Activated naive CD4-positive, alpha-beta T cell treated with anti-CD3 and anti-CD28 coated beads, Interleukin-2, amount 10 ng/mL, durations not matched to agents 7 days and 5 days (primary cell): ENCODE data around the gene RNF213.

ENCODE experiments used
- CTCF ChIA-PET: fragments of 350-600 bp; sonication (Branson Sonifier 250); formaldehyde crosslinking; loops from one replicate; lab custom pipeline; 2021; ENCODE audit warnings: antibody characterized with exemption; lab: Charles Lee
- DNase-seq: peaks from one replicate; pipeline ENCODE4 v3.0.0-alpha.2; 2020
- H3K27ac Mint-ChIP-seq: one replicate; pipeline ENCODE4 v1.8.0; 2021; ENCODE audit warnings: mild to moderate bottlenecking, moderate library complexity, mixed read lengths
- H3K27me3 Mint-ChIP-seq: one replicate; pipeline ENCODE4 v1.8.0; 2021; ENCODE audit warnings: mild to moderate bottlenecking, mixed read lengths
- H3K36me3 Mint-ChIP-seq: one replicate; pipeline ENCODE4 v1.8.0; 2021; ENCODE audit warnings: mixed read lengths
- H3K4me1 Mint-ChIP-seq: one replicate; pipeline ENCODE4 v1.8.0; 2021; ENCODE audit warnings: mixed read lengths
- H3K4me3 Mint-ChIP-seq: one replicate; pipeline ENCODE4 v1.8.0; 2021; ENCODE audit warnings: mild to moderate bottlenecking, moderate library complexity, mixed read lengths
- H3K9me3 Mint-ChIP-seq: one replicate; pipeline ENCODE4 v1.8.0; 2021; ENCODE audit warnings: mixed read lengths

The RNF213 gene

DNA sequence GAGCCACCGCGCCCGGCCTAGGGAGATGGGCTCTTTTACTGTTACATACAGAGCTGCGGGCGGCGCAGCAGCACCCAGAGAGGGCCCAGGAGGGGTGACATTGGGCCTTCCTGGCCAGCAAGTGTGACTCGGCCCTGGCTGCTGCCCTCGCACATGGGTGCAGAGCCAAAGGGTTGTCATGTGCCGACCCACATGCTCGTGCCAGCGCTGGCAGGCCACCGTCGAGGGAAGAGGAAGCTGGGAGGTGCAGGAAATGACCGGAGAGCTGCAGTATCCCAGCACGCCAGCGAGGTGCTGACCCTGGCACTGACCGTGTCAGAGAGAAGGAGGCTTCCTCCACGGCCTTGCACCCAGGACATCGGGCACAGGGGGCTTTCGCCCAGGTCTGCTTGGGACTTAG is 162.3 kb downstream of the RNF213 start:
- Mint-ChIP-seq H3K4me3 (no peak overlapping the region), H3K9me3 (no peaks in the 10 kb centered on the region), H3K27ac (no peak overlapping the region), H3K4me1 (peaks cover 21% of the 10 kb centered on the region), H3K36me3 (peaks cover 3% of the 10 kb centered on the region), H3K27me3 (peaks cover 21% of the 10 kb centered on the region)
- no peak for DNase-seq
- CTCF ChIA-PET: interaction anchor here (1.3 to 2.0 kb wide), 2 partner anchors 155 to 477 kb away, joined by 3 to 5 read pairs; no protein-coding TSS in a partner anchor

DNA sequence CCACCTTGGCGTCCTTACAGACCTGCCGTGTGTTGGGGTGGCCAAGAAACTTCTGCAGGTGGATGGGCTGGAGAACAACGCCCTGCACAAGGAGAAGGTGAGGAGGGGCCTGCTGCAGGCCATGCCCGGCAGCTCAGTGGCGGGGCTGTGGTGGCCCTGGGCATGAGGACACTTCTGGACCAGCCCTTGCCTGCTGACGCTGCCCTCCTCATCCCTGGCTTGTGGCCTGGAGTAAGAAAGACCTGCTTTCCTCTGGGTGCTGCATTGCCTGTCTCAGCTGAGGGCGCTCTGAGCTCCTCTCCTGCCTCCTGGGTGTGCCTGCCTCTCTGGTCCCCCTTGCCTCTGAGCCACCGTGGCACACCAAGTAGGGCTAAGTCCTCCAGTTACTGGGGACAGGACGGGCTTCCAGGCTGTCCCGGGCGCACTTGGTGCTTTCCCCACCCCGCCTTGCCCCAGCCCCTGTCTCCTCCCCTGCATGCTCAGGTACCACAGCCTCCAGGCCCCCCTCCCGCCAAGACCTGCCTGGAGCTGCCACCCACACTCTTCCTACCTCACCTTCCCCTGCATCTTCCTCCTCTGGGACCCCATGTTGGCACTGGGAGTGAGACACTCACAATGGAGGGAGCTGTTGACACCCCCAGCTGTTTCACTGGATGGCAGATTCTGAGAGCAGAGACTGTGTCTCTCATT is 163.0 kb downstream of the RNF213 start:
- H3K4me1 Mint-ChIP-seq: peaks cover 21% of the 10 kb centered on the region
- peaks cover 21% of the 10 kb centered on the region for H3K27me3 Mint-ChIP-seq
- H3K36me3 Mint-ChIP-seq: peaks cover 3% of the 10 kb centered on the region
- CTCF ChIA-PET: interaction anchor here (1.1 to 2.0 kb wide), 3 partner anchors 17 to 476 kb away, joined by 3 to 5 read pairs (median 3); no protein-coding TSS in a partner anchor
- DNase-seq: no peak
- no peaks in the 10 kb centered on the region for H3K9me3 Mint-ChIP-seq
- no peak overlapping the region for H3K4me3 Mint-ChIP-seq
- peak overlapping the region; percentile 45 for H3K27ac Mint-ChIP-seq

DNA sequence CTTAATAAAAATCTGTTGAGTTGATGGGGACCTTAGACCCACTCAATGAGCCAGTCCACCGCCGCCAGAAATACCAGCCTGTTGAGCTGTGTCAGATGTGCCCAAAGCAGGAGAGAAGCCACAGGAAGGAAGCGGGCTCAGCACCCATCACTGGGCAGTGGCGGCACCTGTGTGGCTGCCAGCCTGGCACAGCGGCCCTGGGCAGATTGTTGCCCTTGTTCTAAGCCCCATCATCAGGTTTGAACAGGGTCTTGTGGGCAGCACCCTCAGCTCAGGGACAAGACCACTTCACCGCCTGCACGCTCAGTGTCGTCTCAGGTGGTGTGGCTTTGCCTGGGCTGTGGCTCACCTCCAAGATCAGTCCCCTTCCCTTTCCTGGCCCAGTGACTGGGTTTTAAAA is 163.6 kb downstream of the RNF213 start:
- CTCF ChIA-PET: interaction anchor here (1.1 to 2.0 kb wide), 3 partner anchors 16 to 475 kb away, joined by 3 to 5 read pairs (median 3); no protein-coding TSS in a partner anchor
- no peak overlapping the region for H3K4me3 Mint-ChIP-seq
- H3K27ac Mint-ChIP-seq: no peak overlapping the region

DNA sequence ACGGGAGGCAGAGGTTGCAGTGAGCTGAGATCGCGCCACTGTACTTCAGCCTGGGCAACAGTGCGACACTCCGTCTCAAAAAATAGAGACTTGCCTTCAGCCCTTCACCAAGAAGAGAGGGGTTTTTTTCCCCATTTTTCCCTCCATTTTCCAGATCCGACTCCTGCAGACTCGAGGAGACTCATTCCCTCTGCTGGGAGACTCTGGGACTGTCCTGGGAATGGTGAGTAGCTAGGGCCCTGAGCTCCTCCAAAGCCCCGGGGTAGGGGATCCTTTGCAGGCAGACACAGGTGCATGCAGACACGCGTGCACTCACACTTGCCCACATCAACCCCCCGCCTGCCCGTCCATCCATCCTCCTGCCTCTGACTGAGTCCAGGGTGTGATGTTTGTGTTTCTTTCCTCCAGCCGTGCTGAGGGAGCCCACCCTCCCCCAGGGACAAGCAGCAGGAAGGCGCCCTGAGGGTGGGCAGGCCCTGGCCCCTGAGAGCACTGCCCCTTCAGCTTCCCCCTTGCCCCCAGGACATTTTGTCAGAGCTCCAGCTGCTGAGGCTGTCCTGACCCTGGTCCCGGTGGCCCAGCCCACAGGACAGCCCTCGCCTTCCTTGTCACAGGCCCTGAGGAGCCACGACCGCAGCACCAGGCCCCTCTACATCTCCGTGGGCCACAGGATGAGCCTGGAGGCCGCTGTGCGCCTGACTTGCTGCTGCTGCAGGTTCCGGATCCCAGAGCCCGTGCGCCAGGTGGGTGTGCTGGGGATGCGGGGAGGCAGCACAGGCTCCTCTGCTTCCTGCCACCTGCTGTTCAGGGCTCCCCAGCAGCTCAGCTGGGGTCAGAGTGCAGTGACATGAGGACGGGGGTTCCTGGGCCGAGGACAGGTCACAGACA is 164.5 kb downstream of the RNF213 start:
- CTCF ChIA-PET: interaction anchor here (0.7 to 3.5 kb wide), 9 partner anchors 13 to 559 kb away, joined by 3 to 33 read pairs (median 4); no protein-coding TSS in a partner anchor
- H3K9me3 Mint-ChIP-seq: no peaks in the 10 kb centered on the region
- no peak overlapping the region for H3K27ac Mint-ChIP-seq
- no peaks in the 10 kb centered on the region for H3K36me3 Mint-ChIP-seq
- peaks cover 21% of the 10 kb centered on the region for H3K27me3 Mint-ChIP-seq
- no peak for DNase-seq
- no peak overlapping the region for H3K4me3 Mint-ChIP-seq
- peaks cover 21% of the 10 kb centered on the region for H3K4me1 Mint-ChIP-seq

More for the DNA sequence above, 163.6 kb downstream of the RNF213 start:
- Mint-ChIP-seq H3K36me3 (peaks cover 3% of the 10 kb centered on the region), H3K4me1 (peaks cover 21% of the 10 kb centered on the region), H3K27me3 (peaks cover 21% of the 10 kb centered on the region), H3K9me3 (no peaks in the 10 kb centered on the region)
- no peak for DNase-seq

DNA sequence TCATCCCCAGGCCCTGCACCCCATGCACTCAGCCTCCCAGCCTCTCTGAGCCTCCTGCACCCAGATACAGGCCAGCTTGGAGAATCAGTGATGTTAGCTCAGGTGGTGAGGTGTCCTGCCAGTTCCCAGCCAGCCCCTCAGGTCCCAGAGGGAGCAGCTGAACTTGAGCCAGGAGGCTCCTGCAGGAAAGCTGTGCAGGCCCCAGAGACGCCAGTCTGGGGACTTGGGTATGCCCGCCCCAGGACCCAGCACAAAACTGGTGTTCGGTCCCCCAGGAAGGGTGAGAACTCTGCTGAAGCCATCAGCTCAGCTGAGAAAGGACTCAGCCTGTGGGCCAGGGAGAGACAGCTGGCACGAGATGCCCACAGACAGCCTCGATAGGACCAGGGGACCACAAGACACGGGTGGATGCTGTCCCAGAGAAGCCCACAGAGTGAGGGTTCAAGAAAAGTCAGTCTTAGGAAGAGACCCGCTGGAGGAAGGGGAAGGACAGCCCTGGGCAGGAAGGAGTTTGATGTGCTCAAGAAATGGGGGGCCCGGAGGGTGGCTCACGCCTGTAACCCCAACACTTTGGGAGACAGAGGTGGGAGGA is 165.3 kb downstream of the RNF213 start:
- H3K27ac Mint-ChIP-seq: no peak overlapping the region
- no peaks in the 10 kb centered on the region for H3K9me3 Mint-ChIP-seq
- H3K27me3 Mint-ChIP-seq: peaks cover 21% of the 10 kb centered on the region
- H3K36me3 Mint-ChIP-seq: no peaks in the 10 kb centered on the region
- no peak overlapping the region for H3K4me3 Mint-ChIP-seq
- DNase-seq: no peak
- CTCF ChIA-PET: interaction anchor here (1.0 to 3.5 kb wide), 7 partner anchors 12 to 559 kb away, joined by 3 to 33 read pairs (median 5); no protein-coding TSS in a partner anchor
- H3K4me1 Mint-ChIP-seq: peaks cover 21% of the 10 kb centered on the region

DNA sequence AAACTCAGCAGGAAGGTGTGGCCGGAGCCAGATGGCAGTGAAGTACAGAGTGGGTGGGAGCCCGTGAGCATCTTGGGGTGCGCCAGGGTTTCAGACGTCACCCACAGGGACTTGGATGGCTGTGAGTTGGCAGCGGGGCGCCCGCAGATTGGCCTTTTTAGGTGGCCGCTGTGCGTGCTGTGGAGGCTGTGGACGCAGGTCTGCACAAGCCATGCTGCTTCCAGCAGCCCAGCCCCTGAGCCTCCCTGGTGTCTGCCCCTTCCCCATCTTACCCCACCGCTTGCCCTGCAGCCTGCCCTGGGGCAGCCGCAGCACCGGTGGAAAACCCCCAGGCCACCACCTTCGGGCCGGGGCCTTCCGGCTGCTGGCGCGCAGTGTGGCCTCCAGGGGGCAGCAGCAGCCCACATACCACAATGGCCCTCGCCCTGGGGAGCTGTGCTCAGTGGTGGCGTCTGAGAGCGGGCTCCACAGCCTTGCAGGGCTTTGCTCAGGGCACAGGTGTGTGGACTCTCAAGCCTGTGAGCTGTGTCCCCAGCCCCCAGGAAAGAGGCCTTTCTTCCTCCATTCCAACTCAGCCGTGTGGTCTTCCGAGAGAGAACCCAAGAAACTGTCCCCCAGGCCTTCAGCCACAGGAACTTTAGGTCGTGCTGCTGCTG is 166.1 kb downstream of the RNF213 start:
- Mint-ChIP-seq H3K9me3 (no peaks in the 10 kb centered on the region), H3K27me3 (peaks cover 21% of the 10 kb centered on the region), H3K4me1 (peaks cover 21% of the 10 kb centered on the region), H3K36me3 (no peaks in the 10 kb centered on the region), H3K4me3 (no peak overlapping the region), H3K27ac (no peak overlapping the region)
- DNase-seq: peak; percentile 90
- CTCF ChIA-PET: interaction anchor here (0.6 to 3.5 kb wide), 23 partner anchors 11 to 675 kb away, joined by 3 to 42 read pairs (median 4); no protein-coding TSS in a partner anchor

DNA sequence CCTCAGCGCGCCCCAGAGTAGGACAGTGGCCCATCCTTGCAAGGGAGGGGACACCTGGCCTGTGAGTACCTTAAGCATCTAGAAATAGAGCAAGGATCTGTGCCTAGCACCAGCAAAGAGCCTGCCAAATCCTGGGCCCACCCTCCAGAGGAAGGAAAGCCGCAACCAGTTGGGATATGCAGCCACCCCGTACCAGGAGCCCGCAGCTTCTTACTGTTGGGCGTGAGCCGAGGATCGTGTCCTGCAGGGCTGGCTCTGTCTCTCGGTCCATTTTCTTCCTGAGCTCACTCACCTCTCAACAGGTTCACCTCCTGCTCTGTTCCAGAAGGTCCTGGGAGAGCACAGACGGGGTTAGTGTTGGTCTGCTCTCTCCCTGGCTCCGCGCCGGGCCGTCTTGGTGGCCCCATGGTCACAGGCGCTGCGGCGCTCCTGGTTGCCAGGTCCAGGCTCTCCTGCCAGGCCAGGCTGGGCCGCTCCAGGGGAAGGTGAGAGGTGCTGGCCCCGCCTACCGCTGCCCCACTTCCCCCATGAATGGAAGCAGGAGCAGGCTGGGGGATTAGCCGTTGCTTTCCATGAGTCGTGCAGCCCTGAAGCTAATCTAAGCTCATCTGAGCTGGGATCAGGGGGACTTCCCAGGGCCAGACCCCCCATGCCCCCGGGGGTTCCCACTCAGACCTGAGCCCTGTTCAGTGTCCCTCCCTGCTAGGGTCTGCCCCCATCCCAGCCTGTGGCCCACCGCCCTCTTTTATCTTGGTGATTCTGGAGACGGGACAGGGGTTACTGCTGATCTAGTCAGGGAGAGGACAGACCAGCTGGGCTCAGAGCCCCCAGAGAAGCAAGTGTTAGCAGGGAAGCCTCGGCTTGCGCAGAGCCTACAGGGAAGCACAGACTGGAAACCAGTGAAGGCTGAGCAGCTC is 167.0 kb downstream of the RNF213 start:
- Mint-ChIP-seq H3K4me3 (no peak overlapping the region), H3K9me3 (no peaks in the 10 kb centered on the region), H3K4me1 (peaks cover 21% of the 10 kb centered on the region), H3K27ac (no peak overlapping the region), H3K27me3 (peaks cover 21% of the 10 kb centered on the region), H3K36me3 (no peaks in the 10 kb centered on the region)
- CTCF ChIA-PET: interaction anchor here (0.6 to 3.5 kb wide), 26 partner anchors 12 to 674 kb away, joined by 3 to 42 read pairs (median 4); partner anchors contain the start of gene GAA
- DNase-seq: no peak

DNA sequence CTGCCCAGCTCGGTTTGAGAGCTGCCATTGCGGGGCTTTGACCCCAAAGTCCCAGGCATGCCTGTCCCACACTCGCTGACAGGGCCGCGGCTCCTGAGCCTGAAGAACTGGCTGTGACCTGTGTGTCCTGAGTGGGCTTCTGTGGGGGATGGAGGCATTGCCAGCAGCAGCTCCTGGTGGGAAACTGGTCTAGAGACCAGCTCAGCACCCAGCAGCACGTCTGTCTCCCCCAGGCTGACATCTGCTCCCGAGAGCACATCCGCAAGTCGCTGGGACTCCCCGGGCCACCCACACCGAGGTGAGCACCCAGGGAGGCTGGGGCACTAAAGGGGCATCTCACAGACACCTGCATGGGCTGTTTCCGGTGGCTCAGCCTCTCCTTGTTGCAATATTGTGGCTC is 167.7 kb downstream of the RNF213 start:
- Mint-ChIP-seq H3K4me3 (no peak overlapping the region), H3K36me3 (no peaks in the 10 kb centered on the region), H3K4me1 (peaks cover 21% of the 10 kb centered on the region), H3K9me3 (no peaks in the 10 kb centered on the region), H3K27me3 (peaks cover 21% of the 10 kb centered on the region), H3K27ac (no peak overlapping the region)
- no peak for DNase-seq
- CTCF ChIA-PET: interaction anchor here (1.1 to 3.5 kb wide), 10 partner anchors 15 to 673 kb away, joined by 3 to 42 read pairs (median 8); partner anchors contain the start of gene GAA

DNA sequence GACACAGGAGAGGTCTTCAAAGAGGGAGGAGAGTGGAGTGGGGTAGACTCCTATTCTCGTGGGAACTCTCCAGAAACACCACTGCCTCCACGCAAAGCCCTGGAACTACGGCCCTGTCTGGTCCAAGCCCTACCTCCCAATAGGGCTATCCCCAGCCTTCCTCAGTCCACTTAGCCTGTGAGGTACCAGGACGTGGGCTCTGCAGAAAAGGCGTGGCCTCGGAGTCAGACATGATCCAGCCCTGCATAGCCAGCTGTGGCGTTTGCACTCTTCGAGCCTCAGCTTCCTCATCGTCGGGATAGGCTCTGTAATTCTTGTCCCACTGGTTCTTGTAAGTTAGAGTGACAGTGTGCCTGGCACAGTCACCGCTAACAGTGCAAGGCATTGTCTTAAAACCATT is 168.1 kb downstream of the RNF213 start:
- Mint-ChIP-seq H3K36me3 (no peaks in the 10 kb centered on the region), H3K27me3 (peaks cover 21% of the 10 kb centered on the region), H3K4me1 (peaks cover 20% of the 10 kb centered on the region), H3K4me3 (no peak overlapping the region), H3K9me3 (no peaks in the 10 kb centered on the region), H3K27ac (no peak overlapping the region)
- no peak for DNase-seq
- CTCF ChIA-PET: interaction anchor here (0.6 to 3.5 kb wide), 5 partner anchors 147 to 541 kb away, joined by 3 to 42 read pairs (median 11); partner anchors contain the start of gene GAA

DNA sequence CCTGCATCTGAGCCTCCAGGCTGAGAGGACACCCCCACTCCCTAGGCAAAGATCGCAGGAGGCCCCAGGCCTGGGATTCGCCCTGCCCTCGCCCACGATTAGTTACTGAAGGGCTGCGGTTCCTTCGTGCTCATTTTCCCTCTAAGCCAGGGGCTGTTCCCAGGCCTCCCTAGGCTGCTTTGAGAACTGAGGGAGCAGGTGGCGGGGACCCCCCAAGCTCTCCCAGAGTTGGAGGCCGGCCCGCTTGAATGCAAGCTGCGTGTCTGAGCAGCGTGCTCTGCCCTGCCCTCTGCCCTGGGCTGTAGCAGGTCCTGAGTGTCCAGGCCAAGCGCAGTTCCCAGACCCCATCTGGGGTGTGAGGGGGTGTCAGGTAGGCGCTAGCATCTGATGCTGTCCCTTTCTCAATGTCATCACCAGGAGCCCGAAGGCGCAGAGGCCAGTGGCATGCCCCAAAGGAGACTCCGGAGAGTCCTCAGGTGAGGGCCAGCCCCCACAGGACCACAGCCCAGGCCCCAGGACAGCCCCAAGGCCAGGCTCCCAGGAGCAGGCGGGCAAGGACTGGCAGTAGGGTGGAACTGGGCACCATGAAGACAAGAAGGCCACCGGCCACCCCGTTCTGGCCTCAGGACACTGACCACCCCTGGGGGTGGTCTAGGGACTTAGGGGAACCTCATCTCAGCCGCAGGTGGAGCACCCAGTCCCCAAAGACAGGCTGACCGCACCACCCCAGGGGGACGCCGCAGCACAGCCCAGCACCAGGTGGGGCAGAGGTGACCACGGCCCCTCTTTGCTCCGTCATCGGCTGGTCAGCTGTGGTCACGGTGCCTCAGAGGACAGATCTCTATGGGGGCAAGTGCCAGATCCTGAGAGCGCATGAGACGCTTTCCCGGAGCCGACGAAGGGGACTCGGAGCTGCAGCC is 169.0 kb downstream of the RNF213 start:
- H3K9me3 Mint-ChIP-seq: no peaks in the 10 kb centered on the region
- no peaks in the 10 kb centered on the region for H3K36me3 Mint-ChIP-seq
- DNase-seq: no peak
- H3K4me1 Mint-ChIP-seq: peaks cover 14% of the 10 kb centered on the region
- no peak overlapping the region for H3K4me3 Mint-ChIP-seq
- no peak overlapping the region for H3K27ac Mint-ChIP-seq
- CTCF ChIA-PET: interaction anchor here (0.6 to 1.2 kb wide), 2 partner anchors 325 to 540 kb away, joined by 3 to 4 read pairs; no protein-coding TSS in a partner anchor
- peaks cover 21% of the 10 kb centered on the region for H3K27me3 Mint-ChIP-seq

DNA sequence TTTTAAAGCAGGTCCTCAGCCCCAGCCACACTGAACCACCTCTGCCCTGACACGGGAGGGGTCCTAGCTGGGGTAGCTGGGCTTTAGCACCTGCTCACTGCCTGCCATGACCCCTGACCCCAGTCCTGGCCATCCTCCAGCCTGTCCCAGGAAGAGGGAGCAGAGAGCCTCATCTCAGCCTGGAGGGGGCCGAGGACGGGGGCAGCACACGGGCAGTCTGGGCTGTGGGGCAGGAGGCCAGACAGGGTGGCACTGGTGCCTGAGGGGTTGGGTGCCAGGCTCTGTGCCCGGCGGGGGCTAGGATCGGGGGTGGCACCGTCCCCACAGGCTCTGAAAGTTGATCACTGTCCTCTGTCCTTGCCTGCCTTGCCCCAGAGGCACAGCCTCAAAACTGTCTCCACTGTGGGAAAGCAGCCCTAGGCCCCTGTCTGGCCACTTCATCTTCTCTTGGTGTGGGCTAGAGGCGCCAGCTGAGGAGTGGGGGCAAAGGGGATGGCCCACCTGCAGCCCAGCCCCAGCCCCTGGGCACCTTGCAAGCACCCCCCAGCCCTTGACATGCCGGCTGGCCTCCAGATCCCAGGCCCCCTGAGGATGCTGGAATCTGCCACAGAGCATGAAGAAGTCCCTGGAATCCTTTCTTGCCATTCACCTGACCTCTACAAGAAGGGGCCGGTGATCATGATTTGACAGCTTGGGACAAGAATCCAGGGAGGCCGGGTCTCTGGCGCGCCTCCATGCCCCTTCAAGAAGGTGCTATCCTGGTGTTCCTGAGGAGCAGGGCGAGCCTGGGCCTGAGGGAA is 170.0 kb downstream of the RNF213 start:
- Mint-ChIP-seq H3K4me3 (no peak overlapping the region), H3K27me3 (peaks cover 11% of the 10 kb centered on the region), H3K9me3 (no peaks in the 10 kb centered on the region), H3K4me1 (peaks cover 10% of the 10 kb centered on the region), H3K27ac (no peak overlapping the region), H3K36me3 (no peaks in the 10 kb centered on the region)
- DNase-seq: no peak
- CTCF ChIA-PET: interaction anchor here (1.2 kb wide), 1 partner anchor 539 kb away, joined by 4 read pairs; no protein-coding TSS in a partner anchor
